GM19452 (cell line): ENCODE results near the gene KCNH2.

ENCODE experiments used
- ATAC-seq: cut with Tn5 transposase; IDR thresholded peaks from one replicate; pipeline ENCODE4 v1.9.1; 2021; ENCODE audit not compliant: unreplicated experiment

Gene KCNH2

DNA sequence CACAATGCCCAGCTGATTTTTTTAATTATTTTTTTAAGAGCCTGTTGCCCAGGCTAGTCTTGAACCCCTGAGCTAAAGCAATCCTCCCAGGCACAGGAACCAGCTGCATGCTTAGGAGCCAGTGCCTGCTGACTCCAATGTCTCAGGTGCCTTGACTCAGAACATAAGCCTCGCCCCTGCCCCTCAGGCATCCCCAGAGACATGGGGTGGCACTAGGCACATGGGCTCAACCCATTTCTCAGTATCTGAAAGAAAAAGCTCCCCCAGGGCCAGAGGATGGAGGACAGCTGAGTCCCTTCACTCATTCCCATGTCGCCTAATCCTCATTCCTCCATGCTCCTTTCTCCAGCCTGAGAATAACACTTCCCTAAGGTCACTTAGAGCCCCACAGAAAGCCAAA, 39.1 kb downstream of the KCNH2 start:
- no peak for ATAC-seq

DNA sequence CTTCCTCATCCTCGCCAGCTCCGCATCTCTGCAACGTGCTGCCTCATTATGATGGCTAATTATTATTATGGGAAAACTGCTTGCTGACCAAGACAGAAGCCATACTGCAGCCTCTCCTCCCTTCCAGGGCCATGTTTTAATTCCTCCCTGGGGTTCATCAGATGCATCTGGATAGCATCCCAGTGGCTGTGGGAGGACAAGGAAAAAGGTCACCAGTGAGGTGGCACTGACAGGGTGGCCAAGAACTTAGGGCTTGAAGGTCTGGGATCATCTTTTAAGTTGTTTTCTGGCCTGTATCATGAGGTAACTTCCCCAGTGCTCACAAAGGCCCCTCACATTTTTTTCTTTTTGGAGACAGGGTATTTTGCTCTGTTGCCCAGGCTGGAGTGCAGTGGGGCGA, 39.6 kb downstream of the KCNH2 start:
- no peak for ATAC-seq

DNA sequence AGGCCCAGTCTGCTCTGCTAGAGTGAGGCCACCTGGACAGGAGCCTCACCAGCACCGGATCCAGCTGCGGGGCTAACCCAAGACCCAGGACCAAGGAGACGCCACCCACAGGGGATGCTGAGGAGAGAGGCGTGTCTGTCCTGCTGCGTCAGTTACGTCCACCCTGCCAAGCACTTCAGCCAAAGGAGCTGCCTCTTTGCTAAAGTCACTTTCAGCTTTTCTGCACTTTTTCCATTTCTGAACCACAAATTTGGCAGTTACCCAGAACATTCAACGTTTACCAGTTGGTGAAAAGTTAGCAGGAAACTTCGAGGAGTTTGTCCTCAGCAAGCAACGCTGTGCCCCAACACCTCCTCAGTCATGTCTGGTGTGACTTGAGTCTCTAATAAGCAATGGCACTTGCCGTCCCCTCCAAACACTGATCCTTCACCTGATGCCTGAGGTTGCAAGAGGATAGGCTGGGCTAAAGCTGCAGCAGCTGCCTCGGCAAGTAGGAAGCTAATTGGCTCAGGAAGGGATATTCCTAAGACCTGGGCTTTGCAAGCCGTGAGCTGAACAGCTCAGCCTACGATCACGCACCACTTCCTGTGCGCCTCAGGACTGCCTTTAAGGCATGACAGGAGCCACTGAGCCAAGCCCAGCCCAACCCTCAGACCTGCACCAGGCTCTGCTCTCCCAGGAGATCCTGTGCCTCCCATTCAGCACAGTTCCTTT, 40.1 kb downstream of the KCNH2 start:
- no peak for ATAC-seq

DNA sequence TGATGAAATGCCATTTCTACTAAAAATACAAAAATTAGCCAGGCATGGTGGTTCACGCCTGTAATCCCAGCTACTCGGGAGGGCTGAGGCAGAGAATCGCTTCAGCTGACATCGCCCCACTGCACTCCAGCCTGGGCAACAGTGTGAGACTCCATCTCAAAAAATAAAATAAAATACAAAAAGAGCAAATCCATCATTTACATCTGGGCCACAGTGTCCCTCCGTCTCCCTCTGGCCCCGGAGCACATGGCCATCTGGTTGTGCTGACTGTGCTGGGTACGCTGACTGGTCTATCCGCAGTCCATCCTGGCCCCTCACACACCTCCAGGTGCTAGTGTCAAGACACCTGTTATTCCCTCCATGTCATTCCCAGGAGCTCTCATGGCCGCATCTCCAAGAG, 42.1 kb downstream of the KCNH2 start:
- ATAC-seq, result no peak

DNA sequence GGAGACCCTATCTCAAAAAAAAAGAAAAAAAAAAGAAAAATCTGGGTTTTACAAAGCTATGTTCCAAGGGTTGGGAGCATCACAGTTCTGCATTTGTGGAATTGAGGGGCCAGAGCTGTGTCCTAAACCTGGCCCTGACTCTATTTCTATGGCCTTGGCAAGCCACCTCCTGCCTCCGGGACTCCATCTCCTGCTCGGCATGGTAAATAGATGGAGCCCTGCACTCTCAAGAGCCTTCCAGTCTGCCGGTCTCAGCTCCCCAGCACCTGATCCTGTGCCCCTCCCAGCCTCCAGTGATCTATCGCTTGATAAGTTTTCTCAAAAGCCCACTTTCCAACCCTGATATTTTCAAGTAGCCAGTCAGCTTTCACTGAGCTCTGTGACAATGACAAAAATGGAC, 43.0 kb downstream of the KCNH2 start:
- ATAC-seq, result no peak

DNA sequence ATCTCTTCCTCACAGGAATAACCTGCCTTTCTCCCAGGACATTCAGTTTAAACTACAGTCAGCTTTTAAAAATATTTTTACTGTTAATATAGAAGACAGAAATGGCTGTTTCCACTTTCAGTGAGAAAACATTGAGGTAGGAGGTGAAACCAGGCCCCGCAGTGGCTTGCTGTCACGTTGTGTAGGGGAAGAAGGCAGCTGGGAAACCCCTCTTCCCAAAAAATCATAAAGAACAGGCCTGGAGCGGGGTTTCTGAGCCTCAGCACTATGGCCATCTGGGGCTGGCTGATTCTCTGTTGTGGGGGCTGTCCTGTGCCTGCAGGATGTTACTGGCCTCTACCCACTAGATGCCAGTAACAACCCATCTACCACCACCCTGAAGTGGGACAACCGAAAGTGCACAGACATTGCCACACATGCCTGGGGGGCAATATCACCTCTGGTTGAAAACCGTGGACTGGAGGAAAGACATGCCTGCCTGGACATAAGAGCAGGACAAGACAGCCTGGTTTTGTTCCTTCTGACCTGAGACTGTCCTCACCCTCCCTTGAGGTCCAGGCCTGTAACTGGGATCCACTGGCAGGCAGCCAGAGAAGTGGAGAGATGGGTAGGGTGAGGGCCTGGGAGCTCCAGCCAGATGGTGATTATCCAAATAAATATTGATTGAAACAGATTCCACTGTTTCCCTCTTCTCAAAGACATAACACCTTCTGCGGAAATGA, 43.9 kb downstream of the KCNH2 start:
- ATAC-seq, result no peak

DNA sequence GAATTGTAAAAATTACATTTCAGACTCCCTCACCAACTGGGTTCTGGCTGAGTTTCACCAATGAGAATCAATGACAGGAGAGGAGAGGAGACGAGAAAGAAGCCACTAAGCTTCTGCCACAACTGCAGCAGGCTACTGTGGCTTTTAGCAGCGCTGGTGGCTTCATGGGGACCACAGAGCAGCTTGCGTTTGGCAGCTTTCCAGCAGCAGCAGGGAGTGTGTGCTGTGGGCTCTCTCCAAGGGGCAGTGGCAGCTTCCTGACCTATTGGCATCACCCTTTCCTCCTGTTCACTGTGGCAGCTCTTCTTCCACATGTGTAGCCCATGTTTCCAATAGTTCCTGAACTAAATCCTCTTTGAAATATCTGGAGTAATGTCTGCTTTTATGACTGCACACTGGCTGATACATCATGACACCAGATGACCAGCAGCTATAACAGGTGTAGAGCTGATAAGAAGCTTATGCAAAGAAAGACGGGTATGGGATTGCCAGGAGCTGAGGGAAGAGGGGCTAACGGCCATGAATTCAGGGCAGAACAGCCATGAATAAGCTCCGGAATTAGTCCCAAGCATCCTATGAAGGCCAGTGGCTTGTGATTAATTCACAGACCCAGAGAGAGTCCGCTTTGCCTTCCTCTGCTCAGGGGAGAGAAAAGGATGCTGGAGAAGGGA, 46.8 kb downstream of the KCNH2 start:
- ATAC-seq, result no peak

DNA sequence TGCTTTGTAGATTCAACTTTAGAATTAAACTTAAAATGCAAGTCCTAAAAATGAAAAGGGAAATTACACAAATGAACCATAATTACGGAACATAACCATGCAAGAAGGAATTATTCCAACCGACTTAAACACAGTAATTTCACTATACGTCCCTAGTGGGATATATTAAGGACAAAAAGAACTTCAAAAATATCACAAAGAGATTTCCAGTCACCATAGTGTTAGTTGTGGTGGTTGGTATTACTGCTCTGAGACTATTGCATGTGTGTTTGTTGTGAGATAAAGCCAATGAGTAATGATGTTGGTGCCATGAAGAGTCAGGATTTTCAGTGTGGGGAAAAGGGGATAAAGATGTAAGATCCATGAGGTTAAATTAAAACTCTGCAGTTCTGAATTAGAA, 49.6 kb downstream of the KCNH2 start:
- ATAC-seq, result no peak

DNA sequence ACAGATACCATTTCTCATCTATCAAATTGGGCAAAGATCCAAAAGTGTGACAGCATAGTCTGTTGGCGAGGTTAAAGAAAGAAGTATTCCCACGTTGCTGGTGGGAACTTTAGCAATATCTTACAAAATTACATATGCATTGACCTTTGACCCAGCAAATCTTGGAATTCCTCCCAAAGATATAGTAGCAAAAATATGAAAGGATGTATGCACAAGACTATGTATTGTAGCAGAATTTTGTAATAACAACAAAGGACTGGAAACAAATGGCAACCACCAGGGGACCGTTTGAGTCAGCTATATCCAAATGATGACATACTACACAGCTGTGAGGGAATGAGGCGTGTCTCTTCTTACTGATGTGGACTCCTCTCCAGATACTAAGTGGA, 50.2 kb downstream of the KCNH2 start:
- no peak for ATAC-seq

DNA sequence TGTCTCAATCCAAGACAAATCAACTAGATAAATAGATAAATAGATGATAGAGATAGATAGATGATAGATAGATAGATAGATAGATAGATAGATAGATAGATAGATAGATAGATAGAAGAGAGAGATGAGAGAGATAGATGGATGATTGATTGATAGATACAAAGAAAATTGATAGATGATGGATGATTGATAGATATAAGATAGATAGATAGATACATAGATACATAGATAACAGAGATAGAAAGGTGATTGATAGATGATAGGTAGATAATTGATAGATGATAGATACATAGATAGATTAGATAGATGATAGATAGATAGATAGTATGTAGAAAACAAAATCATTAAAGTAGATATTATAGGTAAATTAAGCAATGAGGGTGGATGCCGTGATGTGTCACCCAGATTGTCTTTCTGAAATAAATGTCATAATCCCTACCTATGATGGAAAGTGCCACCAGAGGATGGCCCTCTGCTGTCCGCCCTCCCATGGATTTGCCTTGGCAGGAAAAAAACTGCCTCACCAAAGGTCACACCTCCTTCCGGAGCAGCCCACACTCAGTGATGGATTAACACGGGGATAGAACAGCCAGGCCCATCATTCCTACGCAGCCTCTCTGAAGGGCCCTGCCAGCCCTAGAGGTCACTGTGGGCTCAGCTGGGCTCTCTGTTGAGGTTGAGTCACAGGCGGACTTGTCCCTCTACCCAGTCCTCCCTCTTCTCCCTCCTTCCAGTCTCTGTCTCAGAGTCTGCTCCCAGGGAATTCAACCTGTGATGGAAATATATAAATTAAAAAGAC, 50.8 kb downstream of the KCNH2 start:
- ATAC-seq, result no peak

DNA sequence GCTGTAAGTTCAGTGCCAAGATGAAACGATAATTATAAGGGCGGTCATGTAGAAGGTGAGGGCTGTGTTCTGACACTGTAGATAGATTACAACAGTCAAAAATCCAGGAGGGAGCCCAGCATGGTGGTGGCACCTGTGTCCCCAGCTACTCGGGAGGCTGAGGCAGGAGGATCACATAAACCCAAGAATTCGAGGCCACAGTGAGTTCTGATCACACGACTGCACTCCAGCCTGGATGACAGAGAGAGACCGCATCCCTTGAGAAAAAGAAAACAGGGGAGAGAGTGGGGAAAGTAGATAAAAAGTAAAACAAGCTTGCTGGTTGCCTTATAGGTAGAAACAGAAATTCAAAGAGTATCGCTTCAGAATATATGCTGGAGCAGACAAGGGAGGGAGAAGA, 52.1 kb downstream of the KCNH2 start:
- no peak for ATAC-seq

DNA sequence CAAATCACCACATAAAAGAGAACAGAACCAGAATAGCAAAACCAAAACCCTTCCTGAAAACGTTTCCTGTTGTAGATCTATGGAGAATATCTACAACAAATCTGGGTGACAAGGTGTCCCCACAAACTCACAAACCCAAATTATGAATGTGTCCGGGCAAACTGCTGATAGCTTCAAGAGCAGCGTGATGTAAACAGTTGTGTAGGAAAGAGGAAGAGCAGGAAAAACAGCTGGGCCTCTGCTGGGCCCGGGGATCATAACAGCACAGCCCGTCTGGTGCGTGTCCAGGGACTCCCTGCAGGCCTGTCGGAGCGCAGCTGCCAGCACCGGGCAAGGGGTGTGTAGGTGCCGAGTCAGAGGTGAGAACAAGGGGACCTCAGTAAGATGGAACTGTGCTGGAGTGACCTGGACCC, 53.7 kb downstream of the KCNH2 start:
- ATAC-seq, result no peak

DNA sequence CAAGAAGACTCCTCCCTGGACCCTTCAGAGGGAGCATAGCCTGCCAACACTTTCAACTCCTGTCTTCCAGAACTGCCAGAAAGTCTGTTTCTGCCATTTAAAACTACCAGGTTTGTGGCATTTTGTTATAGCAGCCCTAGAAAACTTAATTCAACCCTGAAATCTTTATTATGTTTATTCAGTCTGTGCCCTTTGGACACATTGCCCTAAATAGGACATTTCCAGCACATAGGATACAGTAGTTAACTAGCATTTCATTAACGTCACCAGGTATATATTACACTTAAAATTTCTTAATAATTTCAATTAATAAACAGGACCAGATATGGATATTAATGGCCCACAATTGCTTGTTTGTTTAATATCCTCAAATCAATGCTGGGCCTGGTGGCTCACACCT, 54.3 kb downstream of the KCNH2 start:
- ATAC-seq, result no peak

DNA sequence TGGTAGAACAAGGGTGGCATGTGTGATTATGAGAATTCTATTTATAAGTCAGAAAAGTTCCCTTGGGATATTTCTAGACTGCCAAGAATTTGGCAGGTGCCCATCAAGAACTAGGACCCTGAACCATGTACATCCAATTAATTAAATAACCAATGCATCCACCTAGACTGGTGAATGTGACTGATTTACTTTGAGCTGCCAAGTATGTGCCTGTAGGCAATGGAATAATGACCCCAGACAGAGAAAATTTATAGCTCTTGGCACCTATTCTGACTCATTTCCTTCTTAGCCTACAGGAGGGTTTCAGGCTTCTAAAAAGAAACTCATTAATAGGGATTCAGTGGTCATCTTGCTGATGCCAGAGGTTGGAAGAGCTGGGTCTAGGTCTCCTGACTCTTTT, 54.9 kb downstream of the KCNH2 start:
- no peak for ATAC-seq

DNA sequence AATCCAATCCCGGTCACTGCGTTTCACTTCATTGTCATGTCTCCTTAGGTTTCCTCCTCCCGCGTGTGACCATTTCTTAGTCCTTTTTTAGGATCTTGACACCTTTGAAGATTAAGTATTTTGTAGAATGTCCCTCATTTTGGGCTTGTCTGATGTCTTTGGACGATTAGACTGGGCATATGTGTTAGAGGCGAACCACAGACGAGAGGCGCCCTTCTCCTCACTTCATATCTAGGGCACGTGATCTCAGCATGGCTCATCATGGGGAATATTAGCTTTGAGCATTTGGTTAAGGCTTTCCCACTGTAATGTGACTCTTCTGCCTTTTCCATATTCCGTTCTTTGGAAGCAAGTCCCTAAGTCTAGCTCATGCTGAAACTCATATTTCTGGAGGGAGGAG, 59.0 kb downstream of the KCNH2 start:
- ATAC-seq, result no peak

DNA sequence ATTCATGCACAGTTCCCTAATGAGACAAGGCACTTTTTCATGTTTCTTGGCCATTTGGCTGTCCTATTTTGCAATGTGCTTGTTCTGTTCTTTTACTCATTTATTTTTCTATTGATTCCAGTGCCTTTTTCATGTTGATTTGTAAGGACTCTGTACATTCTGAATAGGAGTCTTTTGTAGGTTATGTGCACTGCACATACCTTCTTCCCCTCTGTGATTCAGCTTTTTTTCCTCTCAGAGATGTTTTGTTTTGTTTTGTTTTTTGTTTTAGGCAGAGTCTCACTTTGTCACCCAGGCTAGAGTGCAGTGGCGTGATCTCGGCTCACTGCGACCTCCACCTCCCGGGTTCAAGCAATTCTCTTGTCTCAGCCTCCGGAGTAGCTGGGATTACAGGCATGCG, 59.7 kb downstream of the KCNH2 start:
- no peak for ATAC-seq

DNA sequence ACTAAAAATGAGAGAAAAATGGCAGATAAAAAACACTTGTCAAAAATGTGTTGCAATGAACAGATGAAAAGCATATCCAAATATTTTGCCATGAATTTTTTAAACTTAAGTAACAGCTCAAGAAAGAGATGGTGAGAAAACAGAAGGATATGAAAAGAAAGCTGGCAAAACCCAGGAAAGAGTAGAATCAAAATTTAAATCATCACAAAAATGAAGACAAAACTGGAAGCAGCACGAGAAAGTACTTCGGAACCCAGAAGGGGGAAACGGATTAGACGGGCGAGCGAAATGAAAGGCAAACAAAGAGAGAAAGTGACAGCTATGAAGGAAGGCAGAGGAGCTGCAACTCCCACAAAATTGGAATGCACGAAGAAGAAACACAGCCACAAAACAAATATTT, 60.2 kb downstream of the KCNH2 start:
- ATAC-seq, result no peak

DNA sequence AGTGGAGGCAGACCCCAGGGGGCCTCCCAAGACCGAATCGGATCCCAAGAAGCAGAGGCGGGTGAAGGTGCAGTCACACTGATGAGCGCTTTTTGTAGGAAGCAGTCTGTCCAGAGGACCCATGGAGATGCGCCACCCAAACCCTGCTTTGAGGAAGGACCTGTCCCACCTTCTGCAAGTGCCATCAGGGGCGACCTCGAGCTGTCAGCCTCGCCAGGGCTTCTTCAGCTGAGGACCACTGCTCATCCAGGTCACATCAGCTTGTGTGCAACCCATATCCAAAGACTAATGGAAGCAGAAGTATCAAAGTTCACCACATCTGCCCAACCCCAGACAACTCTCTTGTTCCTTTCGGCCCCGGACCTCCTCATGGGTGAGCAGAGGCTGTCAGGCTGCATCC, 61.5 kb downstream of the KCNH2 start:
- ATAC-seq, result no peak

DNA sequence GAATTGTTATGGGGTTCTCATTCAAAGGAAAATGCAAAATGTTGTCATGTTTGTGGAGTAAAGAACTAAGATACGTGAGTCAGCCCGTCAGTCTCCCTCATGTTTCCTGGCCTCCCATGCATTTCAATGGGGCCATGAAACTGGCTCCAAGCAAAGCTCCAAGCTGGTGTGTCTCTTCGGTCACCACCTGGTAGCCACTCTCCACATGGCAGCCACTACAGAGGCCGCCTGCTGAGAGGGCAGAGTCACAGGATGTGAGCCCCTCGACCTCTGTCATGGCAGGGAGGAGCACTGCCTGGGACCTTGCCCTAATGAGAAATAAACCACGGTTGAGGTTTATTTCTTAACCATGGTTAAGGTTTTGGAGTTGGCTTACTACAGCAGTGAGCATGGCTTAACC, 63.2 kb downstream of the KCNH2 start:
- no peak for ATAC-seq

DNA sequence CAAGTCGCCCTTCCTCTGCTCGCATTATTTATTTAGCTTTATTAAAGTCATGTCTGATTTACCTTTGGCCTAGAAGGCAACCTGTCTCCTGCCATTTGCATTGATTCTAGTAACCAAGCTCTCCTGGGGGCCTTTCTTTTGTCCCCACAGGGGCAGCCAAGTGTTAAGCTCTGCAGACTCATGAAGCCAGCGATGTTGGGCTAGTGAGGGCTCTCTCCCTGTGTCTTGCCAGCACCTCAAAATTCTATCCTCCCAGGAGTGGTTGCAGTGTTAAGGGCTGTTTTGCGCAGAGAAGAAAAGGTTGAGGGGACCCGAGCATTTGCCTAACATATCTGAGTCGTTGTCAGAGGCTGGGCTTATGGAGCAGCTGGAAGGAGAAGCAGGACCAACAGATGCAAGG, 63.9 kb downstream of the KCNH2 start:
- ATAC-seq, result no peak

DNA sequence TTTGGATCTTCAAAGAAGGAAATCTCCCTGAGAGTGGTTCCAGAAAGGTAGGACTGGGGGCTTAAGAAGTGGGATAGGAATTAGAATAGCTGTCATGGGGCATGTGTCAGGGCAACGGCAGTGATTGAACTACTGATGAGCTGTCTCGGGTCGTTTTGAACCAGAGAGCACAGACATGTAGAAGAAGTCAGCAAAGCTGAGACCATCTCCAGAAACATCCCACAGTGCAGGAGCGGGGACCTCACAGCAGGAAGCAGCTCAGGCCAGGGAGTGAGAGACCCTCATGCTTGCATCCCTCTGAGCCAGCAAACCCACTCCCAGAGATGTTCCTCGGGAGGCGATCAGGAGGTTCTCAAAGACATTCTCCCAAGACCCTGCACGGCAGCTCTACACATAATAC, 65.7 kb downstream of the KCNH2 start:
- ATAC-seq, result no peak
